ENCODE data around the gene IGFBP5. TPM values are rescaled to one million over a fixed set of nuclear protein-coding genes. Genes with fewer than 3 reads are reported as not detected.
A peak's percentile ranks its signal among the peaks of the same experiment; 100 is the strongest.

The IGFBP5 gene
- total and polyA plus RNA-seq, 2 of the 8 experiments (the other 6 are each of a cell fraction or from before 2014, with no cell fraction given), result 2.2 to 2.5 TPM

- TF ChIP-seq CREB1 (IDR thresholded peaks at IDR 0.05) (0 out of 2 replicates have a peak, but pooled peaks have one; percentile 3), CHD7 (IDR thresholded peaks at IDR 0.05; ENCODE audit: insufficient replicate concordance, low read length) (no peak), TEAD4 (IDR thresholded peaks at IDR 0.05; ENCODE audit: low read depth, low read length) (no peak), SIRT6 (IDR thresholded peaks at IDR 0.05; ENCODE audit: low read length) (no peak), EP300 (IDR thresholded peaks at IDR 0.05; ENCODE audit: borderline replicate concordance in 1 of 2, low read depth in 2 of 2, low read length in 2 of 2) (no peak)
Measured at GRCh38 chr2:216694082-216694825, 1.1 kb downstream of the IGFBP5 start (continued).

Data from H1 (cell line).